GM21717 (cell line): ENCODE measurements around the gene TEKTIP1.
"Not testable (repeated sequence)": the region's sequence is repeated elsewhere in the genome, so short reads cannot be mapped to it uniquely, and the experiment has no call there.

Experiments
- ATAC-seq: cut with Tn5 transposase; IDR thresholded peaks from one replicate; pipeline ENCODE4 v1.9.1; 2021; ENCODE audit warnings: mild to moderate bottlenecking, moderate library complexity; ENCODE audit not compliant: unreplicated experiment

Gene TEKTIP1

GRCh38 chr19:3507371-3508120, 31.4 kb upstream of the TEKTIP1 start:
- no peak for ATAC-seq

DNA sequence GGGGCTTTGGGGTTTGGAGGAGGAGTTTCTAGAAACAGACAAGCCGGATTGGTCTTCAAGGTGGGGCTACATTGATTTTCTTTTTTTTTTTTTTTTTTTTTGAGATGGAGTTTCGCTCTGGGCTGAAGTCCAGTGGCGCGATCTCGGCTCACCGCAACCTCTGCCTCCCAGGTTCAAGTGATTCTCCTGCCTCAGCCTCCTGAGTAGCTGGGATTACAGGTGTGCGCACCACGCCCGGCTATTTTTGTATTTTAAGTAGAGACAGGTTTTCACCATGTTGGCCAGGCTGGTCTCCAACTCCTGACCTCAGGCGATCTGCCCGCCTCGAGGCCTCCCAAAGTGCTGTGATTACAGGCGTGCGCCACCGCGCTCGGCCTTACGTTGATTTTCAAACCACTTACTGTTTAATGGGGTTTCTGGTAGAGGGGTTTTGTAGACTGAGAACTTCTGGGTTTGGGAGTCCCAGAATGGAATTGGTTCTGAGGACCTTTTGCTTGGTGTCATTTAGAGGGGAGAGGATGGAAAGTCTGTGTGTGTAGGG, 30.8 kb upstream of the TEKTIP1 start:
- not testable (repeated sequence) for ATAC-seq

- ATAC-seq = no peak
These were observed 30.0 kb upstream of the TEKTIP1 start for GRCh38 chr19:3508771-3509535.

GRCh38 chr19:3509566-3509989, 29.4 kb upstream of the TEKTIP1 start:
- no peak for ATAC-seq

- no peak for ATAC-seq
These were observed 28.2 kb upstream of the TEKTIP1 start for GRCh38 chr19:3510727-3511126.

- ATAC-seq = no peak
These were observed 27.3 kb upstream of the TEKTIP1 start for GRCh38 chr19:3511506-3512251.

DNA sequence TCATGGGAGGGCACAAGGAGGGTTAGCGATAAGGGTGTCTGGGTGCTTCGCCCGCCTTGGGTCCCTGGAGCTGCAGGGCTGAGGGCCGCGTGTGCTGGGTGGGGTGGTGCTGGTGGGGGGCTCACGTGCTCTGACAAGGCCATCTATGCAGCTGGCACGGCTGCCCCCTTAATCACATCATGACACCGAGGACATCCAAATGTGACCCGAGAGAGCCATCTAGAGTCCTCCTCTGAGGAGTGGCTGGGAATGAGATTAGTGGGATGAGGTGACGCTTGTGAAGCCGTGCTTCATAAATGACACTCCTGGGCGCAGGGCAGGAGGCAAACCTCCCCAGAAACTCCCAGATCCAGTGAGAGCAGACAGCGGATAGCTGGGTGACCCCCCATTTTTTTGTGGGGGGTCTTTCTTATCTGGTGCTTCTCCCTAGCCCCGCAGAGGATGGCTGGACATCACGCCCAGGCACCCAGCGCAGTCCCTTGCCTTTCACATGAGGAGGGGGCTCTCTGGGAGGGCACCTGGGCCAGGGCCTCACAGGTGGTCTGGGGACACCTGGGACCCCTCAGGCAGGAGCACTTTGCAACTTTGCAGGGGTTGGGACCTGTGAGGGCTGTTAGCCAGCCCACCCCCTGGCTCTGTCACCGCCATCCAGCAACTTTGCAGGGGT, 26.3 kb upstream of the TEKTIP1 start:
- ATAC-seq = no peak

DNA sequence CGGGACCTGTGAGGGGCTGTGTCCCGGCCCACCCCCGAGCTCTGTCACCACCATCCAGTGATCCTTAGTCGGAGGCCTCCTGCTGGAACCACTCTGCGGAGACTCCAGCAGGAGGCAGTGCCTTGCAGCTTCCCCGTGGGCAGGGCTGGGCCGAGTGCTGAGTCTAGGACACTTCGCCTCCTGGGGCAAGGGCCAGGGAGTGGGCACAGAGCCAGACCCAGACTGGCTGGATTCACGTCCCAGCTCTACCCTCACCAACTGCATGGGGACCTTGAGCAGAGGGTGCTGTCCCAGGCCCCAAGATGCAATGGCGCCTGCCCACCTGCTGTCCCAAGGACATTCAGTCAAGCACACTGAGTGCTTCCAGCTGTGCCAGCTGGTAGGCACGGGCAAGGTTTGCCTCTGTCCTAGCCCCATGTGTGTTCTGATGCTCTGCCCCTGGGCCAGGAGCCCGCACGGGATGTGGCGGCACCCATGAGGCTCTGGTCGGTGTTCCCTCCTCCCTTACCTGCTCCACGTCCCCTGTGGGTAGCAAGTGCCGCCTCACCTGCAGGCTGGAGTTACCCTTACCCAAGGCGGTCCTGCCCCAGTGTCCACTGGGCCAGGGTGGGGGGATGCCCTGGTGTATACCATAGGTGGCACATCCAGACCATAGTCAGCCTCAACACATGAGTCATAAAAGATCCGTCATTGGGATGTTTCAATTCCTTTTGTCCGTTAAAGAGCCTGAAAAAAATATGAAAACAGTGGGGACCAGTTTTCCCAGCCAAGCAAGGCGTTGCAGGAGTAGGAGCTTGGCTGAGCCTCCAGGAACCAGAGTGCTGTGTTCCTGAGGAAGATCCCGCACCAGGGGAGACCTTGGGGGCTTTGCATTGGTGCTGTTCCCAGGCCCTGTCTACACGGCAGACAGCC, 25.5 kb upstream of the TEKTIP1 start:
- ATAC-seq = no peak

- ATAC-seq = no peak
These were observed 24.0 kb upstream of the TEKTIP1 start for GRCh38 chr19:3514930-3515329.

GRCh38 chr19:3515891-3516422, 23.0 kb upstream of the TEKTIP1 start:
- ATAC-seq = no peak

DNA sequence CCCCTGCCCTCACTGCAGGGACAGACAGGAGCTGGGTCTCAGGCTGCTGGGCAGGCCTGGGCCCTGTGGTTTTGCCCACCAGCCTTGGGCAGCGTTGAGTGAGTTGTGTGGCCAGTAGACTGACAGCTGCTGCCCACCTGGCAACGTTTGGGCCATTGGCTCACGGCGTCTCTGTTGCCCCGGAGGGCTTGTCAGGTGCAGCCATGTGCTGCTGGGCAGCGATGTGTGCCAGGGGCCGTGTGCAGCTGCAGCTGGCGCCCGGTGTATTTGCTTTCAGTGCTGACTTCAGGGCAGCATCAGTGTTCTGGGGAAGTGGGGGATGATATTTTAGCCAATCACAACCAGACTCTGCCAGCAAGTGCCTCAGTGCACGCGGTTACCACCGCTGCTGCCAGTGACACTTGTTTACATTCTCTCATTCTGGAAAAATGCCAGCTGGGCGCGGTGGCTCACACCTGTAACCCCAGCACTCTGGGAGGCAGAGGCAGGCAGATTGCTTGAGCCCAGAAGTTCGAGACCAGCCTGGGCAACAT, 22.2 kb upstream of the TEKTIP1 start:
- ATAC-seq = no peak

GRCh38 chr19:3517638-3518037, 21.3 kb upstream of the TEKTIP1 start:
- ATAC-seq = no peak

DNA sequence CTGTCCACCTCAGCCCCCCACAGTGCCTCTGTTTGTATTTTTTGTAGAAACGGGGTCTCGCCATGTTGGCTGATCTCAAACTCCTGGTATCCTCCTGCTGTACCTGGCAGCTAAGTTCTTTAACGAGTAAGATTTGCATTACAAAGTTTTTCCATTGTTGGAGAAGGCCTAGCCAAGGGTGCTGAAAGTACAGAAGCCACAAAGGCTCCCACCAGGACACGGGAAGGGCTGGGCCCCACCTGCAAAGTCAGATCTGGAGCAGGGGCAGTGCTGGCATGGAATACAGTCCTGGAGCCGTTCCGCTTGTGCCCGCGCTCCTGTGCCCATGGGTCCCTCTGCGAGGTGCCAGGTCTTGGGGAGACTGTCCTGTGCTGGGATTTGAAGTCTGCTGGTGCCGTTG, 20.7 kb upstream of the TEKTIP1 start:
- no peak for ATAC-seq

GRCh38 chr19:3518659-3519058, 20.3 kb upstream of the TEKTIP1 start:
- ATAC-seq = no peak

DNA sequence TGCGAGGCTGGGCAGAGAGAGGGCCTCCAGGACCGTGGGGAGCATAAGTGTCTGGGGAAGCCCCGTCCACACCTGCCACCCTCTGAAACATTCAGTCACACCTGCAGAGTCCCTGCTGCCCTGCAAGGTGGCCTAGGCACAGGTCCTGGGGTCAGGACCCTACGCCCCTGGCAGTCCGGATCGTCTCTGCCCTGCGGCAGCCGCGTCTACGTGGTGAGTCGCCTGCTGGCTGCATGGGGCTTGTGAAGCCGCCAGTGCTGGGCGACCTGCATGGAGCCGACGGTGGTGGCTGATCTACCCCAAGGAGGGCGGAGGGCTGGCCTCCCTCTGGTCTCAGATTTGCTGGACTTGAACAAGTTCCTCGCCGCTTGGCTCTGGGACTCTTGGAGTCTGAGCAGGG, 19.8 kb upstream of the TEKTIP1 start:
- no peak for ATAC-seq

DNA sequence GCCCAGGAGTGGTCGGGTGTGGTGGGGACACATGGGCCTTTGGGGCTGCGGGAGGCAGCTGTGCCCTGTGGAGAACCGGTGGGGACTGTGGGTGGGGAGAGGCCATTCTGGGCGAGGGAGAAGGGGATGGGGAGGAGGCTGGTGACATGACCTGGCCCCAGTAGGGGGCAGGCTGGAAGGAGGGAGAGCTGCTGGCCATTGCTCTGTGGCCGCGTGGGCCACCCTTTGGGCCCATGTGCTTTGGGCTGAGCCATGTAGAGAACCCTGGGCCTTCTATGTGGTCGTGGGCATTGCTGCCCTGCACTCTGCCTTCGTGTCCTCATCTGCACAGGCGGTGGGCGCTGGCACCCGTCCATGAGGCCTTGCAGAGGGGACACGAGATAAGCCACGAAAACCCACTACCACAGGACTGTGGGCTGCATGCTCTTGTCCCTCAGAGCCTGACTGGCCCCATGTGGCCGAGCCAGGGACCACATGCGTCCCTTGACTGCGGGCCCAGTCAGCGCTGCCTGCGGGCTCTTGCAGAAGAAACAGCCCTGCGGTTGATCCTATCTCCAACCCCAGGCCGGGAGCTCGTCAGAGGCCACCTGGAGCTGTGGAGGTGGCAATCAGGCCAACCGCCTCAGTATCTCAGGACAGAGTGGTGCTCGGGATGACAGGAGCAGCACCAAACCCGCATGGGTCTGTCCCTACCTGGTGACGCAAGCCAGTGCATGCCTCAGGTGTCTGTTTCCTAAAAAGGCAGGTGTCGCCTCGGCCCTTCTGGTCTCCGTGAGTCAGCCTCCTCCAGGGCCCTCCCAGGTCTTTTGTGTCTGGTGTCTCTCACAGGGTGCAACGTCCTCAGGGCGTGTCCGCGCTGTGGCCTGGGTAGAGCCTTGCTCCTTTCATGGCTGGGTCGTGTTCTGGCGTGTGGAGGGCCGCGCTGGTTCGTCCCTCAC, 18.5 kb upstream of the TEKTIP1 start:
- ATAC-seq = no peak

DNA sequence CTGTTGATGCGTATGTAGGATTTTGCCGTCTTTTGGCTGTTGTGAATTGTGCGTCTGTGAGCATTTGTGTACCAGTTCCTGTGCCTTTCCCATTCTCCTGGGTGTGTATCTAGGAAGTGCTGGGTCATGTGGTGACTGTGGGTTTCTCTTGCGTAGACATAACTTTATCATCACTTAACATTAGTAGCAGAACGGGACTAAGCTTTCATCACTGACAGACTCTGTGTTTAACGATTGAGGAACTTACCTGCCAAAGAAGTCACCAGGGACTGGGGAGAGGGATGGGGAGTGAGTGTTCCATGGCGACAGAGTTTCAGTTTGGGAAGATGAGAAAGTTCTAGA, 17.9 kb upstream of the TEKTIP1 start:
- no peak for ATAC-seq
